Endothelial cell (in vitro differentiated cells): ENCODE measurements around the gene MAGEB16. TPM values are rescaled to one million over a fixed set of nuclear protein-coding genes. Genes with fewer than 3 reads are reported as not detected.

Experiments used
- DNase-seq: peaks from one replicate; pipeline ENCODE4 v3.0.0; 2021; ENCODE audit warnings: low spot score
- H3K27ac Mint-ChIP-seq: one replicate; pipeline ENCODE4 v1.8.0; 2021; ENCODE audit warnings: mixed read lengths, inconsistent platforms; ENCODE audit not compliant: unreplicated experiment
- H3K27me3 Mint-ChIP-seq: one replicate; pipeline ENCODE4 v1.8.0; 2021; ENCODE audit warnings: mild to moderate bottlenecking, moderate library complexity, mixed read lengths, inconsistent platforms; ENCODE audit not compliant: unreplicated experiment
- H3K36me3 Mint-ChIP-seq: one replicate; pipeline ENCODE4 v1.8.0; 2021; ENCODE audit warnings: mild to moderate bottlenecking, low read depth, mixed read lengths, inconsistent platforms; ENCODE audit not compliant: unreplicated experiment
- H3K4me1 Mint-ChIP-seq: one replicate; pipeline ENCODE4 v1.8.0; 2021; ENCODE audit warnings: mild to moderate bottlenecking, mixed read lengths, inconsistent platforms; ENCODE audit not compliant: unreplicated experiment
- H3K4me3 Mint-ChIP-seq: one replicate; pipeline ENCODE4 v1.8.0; 2021; ENCODE audit warnings: mild to moderate bottlenecking, mixed read lengths, inconsistent platforms; ENCODE audit not compliant: unreplicated experiment
- H3K9me3 Mint-ChIP-seq: one replicate; pipeline ENCODE4 v1.8.0; 2021; ENCODE audit warnings: mixed read lengths, inconsistent platforms; ENCODE audit not compliant: unreplicated experiment
- total RNA-seq: library from RNA; stranded (reverse); fragmentation: NEBNext Ultra II Directional; extraction: Animal tissue kit (Norgen Biotek cat#: 25700); gene quantifications from one replicate; pipeline ENCODE4 v1.2.1, GENCODE V29; 2021; ENCODE audit not compliant: unreplicated experiment
- TF ChIP-seq, protein P1 (sequence below): fragments of 200-600 bp; sonication (generic); IDR thresholded peaks from one replicate; pipeline ENCODE4 v1.5.0; 2021; ENCODE audit warnings: antibody characterized with exemption; ENCODE audit not compliant: unreplicated experiment

Gene MAGEB16
- total RNA-seq, 1 donor from 2014 or later = not detected

DNA sequence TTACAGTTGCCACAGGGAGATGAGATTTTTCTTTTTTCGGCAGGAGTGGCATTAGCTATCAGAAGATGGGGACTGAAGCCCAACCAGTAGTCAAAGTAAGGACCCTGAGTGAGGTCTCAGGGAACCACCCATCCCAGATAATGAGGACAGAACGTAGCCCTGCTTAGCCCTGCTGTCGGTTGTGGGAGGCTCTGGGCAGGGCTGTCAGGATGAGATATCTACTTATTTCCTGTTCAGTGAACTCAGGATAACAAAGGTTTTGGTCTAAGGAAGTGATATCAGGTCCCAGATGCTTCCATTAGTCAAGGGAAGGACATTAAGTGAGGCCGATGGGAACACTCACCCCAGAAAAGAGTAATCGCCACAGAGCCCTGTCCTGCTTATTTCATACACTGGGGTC, 2.3 kb downstream of the MAGEB16 start:
- peaks cover 2% of the 10 kb centered on the region for H3K27me3 Mint-ChIP-seq
- TF ChIP-seq, protein P1, sequence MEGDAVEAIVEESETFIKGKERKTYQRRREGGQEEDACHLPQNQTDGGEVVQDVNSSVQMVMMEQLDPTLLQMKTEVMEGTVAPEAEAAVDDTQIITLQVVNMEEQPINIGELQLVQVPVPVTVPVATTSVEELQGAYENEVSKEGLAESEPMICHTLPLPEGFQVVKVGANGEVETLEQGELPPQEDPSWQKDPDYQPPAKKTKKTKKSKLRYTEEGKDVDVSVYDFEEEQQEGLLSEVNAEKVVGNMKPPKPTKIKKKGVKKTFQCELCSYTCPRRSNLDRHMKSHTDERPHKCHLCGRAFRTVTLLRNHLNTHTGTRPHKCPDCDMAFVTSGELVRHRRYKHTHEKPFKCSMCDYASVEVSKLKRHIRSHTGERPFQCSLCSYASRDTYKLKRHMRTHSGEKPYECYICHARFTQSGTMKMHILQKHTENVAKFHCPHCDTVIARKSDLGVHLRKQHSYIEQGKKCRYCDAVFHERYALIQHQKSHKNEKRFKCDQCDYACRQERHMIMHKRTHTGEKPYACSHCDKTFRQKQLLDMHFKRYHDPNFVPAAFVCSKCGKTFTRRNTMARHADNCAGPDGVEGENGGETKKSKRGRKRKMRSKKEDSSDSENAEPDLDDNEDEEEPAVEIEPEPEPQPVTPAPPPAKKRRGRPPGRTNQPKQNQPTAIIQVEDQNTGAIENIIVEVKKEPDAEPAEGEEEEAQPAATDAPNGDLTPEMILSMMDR = no peak
- H3K4me3 Mint-ChIP-seq = no peak overlapping the region
- H3K27ac Mint-ChIP-seq = peak overlapping the region; percentile 61
- no peaks in the 10 kb centered on the region for H3K9me3 Mint-ChIP-seq
- DNase-seq = no peak
- peaks cover 8% of the 10 kb centered on the region for H3K4me1 Mint-ChIP-seq
- no peaks in the 10 kb centered on the region for H3K36me3 Mint-ChIP-seq

DNA sequence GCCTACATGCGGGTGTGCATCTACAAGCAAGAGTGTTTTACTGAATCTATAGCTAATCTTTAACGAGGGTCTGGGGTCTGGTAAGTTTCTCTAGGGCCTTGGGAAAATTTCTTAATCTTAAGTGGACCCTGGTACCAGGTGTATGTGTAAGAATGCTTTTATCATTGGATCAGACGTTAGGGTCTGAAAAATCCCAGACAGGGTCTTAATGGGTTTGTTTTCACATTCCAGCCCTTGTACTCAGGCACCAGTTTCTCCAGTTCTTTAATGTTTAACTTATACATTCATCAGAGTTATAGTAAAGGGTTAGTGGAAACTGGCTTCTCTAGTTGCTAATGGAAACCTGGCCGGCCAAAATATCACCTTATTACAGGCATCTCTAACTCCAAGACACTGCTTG, 11.6 kb downstream of the MAGEB16 start:
- DNase-seq = no peak
- H3K4me1 Mint-ChIP-seq = no peaks in the 10 kb centered on the region
- no peaks in the 10 kb centered on the region for H3K27me3 Mint-ChIP-seq
- H3K36me3 Mint-ChIP-seq = no peaks in the 10 kb centered on the region
- no peak overlapping the region for H3K4me3 Mint-ChIP-seq
- TF ChIP-seq, protein P1 = no peak
- no peak overlapping the region for H3K27ac Mint-ChIP-seq
- no peaks in the 10 kb centered on the region for H3K9me3 Mint-ChIP-seq

DNA sequence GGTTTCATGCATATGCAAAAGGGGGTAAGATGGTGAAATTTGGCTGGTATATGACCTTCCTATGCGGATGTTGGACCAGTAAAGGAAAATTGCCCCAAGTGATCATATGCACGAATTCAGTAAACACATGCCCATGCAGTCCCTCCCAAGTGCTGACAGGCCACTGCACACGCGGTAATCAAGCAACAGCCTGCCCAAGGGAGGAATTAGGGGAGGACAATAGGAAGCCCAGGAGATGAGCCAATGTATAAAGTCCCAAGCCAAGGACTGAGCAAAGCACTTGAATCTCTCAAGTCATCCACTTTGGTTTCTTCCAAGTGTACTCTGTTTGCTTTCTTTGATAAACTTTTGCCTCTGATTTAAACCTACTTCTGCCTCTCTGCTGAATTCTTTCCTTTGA, 21.1 kb downstream of the MAGEB16 start:
- H3K4me3 Mint-ChIP-seq = no peak overlapping the region
- no peaks in the 10 kb centered on the region for H3K36me3 Mint-ChIP-seq
- no peak for DNase-seq
- H3K27me3 Mint-ChIP-seq = no peaks in the 10 kb centered on the region
- no peaks in the 10 kb centered on the region for H3K9me3 Mint-ChIP-seq
- TF ChIP-seq, protein P1 = no peak
- no peak overlapping the region for H3K27ac Mint-ChIP-seq
- no peaks in the 10 kb centered on the region for H3K4me1 Mint-ChIP-seq

DNA sequence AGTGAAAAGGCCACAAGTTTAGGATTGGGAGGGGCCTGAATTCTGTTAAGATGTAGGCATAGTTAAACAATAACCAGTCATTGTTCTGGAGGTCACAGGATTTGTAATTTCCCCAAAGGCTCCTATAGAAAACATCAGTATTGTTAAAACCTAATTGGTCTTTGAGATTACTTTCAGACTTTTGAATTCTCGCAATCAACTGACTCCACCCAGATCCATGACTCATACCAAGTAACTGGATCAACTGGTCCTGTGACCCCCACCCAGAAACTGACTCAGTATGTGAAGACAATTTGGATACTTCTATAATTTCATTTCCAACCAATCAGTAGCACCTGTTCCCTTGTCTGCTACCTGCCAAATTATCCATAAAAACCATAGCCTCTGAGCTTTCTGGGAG, 28.4 kb downstream of the MAGEB16 start:
- H3K4me3 Mint-ChIP-seq = no peak overlapping the region
- H3K27me3 Mint-ChIP-seq = no peaks in the 10 kb centered on the region
- H3K36me3 Mint-ChIP-seq = no peaks in the 10 kb centered on the region
- H3K9me3 Mint-ChIP-seq = no peaks in the 10 kb centered on the region
- DNase-seq = no peak
- TF ChIP-seq, protein P1 = no peak
- no peak overlapping the region for H3K27ac Mint-ChIP-seq
- H3K4me1 Mint-ChIP-seq = no peaks in the 10 kb centered on the region

DNA sequence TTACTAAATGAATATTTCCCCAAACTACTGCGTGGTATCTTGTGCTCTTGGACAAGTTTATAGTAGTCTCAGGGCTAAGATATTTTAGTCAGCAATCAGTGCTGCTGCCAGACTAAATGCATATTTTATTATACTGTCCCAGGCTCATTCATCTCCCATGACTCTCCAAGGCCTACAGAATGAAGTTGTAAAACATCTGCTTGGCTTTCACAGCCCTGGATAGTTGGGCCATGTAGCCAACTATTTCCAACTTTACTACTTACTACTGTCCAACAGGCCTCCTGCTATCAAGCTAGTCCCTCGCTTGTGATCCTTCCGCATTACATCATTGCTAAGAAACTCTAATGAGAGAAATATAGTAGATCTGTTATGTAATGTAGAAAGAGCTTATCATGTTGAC, 31.4 kb downstream of the MAGEB16 start:
- Mint-ChIP-seq H3K9me3 (no peaks in the 10 kb centered on the region), H3K4me3 (no peak overlapping the region), H3K27ac (no peak overlapping the region), H3K36me3 (no peaks in the 10 kb centered on the region), H3K4me1 (no peaks in the 10 kb centered on the region), H3K27me3 (no peaks in the 10 kb centered on the region)
- no peak for DNase-seq
- TF ChIP-seq, protein P1 = no peak
